Uterus (tissue), 2 donors: ENCODE results near the gene KLF1.

ENCODE experiments used
- POLR2A ChIP-seq, 2 donors: fragments of 450-650 bp; IDR thresholded peaks; one replicate each; pipeline ENCODE4 v1.6.1; 2016; ENCODE audit warnings: antibody characterized with exemption in 2 of 2, mild to moderate bottlenecking in 1 of 2, moderate library complexity in 1 of 2
- TF ChIP-seq, protein P1 (sequence below), 4 experiments: fragments of 200-600 bp in 2 of 4; fragments of 450-650 bp in 2 of 4; sonication (generic) in 2 of 4; IDR thresholded peaks; one replicate each; pipeline ENCODE4 v1.5.1; 2016 to 2019; ENCODE audit warnings: antibody characterized with exemption in 4 of 4, mild to moderate bottlenecking in 2 of 4, moderate library complexity in 1 of 4

DNA sequence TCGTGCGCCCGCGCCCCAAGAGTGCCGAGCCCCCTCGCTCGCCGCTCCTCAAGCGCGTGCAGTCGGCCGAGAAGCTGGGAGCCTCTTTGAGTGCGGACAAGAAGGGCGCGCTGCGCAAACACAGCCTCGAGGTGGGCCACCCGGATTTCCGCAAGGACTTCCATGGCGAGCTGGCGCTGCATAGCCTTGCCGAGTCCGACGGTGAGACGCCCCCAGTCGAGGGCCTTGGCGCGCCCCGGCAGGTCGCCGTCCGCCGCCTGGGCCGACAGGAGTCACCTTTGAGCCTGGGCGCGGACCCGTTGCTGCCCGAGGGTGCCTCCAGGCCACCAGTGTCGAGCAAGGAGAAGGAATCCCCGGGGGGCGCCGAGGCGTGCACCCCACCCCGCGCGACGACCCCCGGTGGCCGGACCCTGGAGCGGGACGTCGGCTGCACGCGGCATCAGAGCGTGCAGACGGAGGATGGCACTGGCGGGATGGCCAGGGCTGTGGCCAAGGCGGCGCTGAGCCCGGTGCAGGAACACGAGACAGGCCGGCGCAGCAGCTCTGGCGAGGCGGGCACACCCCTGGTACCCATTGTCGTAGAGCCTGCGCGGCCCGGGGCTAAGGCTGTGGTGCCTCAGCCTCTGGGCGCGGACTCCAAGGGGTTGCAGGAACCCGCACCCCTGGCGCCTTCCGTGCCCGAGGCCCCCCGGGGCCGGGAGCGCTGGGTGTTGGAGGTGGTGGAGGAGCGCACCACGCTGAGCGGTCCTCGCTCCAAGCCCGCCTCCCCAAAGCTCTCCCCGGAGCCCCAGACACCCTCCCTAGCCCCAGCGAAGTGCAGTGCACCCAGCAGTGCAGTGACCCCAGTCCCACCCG lies 12.9 kb downstream of the KLF1 start:
- TF ChIP-seq, protein P1, sequence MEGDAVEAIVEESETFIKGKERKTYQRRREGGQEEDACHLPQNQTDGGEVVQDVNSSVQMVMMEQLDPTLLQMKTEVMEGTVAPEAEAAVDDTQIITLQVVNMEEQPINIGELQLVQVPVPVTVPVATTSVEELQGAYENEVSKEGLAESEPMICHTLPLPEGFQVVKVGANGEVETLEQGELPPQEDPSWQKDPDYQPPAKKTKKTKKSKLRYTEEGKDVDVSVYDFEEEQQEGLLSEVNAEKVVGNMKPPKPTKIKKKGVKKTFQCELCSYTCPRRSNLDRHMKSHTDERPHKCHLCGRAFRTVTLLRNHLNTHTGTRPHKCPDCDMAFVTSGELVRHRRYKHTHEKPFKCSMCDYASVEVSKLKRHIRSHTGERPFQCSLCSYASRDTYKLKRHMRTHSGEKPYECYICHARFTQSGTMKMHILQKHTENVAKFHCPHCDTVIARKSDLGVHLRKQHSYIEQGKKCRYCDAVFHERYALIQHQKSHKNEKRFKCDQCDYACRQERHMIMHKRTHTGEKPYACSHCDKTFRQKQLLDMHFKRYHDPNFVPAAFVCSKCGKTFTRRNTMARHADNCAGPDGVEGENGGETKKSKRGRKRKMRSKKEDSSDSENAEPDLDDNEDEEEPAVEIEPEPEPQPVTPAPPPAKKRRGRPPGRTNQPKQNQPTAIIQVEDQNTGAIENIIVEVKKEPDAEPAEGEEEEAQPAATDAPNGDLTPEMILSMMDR (IDR thresholded peaks at IDR 0.05): no peak
- TF ChIP-seq POLR2A (IDR thresholded peaks at IDR 0.05): no peak
